Right lung (tissue), 5 donors: ENCODE results near the gene LYRM4. TPM values are rescaled to one million over a fixed set of nuclear protein-coding genes. Genes with fewer than 3 reads are reported as not detected.
A peak's percentile ranks its signal among the peaks of the same experiment; 100 is the strongest.

Source experiments
- DNase-seq, 2 donors: peaks; one replicate each; pipeline ENCODE4 v3.0.0-alpha.2; 2013
- polyA plus RNA-seq, 5 donors: library from polyadenylated mRNA; unstranded; fragments of 120-200 nt; gene quantifications; one replicate each; pipeline versions ENCODE4 v1.2.1 to v1.2.3, GENCODE V29; 2013; ENCODE audit warnings: inconsistent platforms in 1 of 5, low replicate concordance in 1 of 5; ENCODE audit not compliant: insufficient read length in 5 of 5, insufficient read depth in 1 of 5

Gene LYRM4
- polyA plus RNA-seq, 5 donors, result 39.6 to 50.6 (median 46.9) TPM

DNA sequence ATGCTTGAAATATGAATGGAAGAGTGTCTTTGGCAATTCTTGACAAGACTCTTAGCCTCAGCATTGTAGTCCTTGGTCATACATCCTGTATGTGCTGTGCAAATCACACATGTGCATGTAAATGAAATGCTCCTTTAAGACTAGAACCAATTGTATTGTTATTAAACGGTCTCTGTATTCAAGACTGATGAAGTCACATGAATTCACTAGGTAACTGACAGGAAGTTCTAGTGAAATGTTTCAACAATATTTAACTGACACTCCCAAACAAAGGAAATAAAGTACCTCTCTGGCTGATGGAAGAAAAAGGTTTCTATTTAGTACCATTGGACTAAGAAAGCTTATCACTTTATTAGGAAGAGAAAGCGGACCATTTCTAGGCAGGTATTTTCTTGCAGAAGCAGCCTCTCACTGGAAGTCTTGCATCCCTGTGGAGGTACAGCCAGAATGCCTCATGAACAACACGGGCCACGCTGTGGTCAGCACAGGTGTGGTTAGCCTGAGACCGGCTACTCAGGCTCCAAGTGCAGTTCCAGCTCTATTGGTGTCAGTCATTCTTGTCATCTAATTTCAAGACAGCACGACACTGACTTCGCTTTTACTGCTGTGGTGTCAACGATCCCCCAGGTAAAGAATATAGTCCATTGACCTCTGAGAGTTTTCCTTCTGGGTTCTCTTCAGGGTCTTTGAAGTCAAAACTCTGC is 158.3 kb downstream of the LYRM4 start:
- DNase-seq, result no peak

DNA sequence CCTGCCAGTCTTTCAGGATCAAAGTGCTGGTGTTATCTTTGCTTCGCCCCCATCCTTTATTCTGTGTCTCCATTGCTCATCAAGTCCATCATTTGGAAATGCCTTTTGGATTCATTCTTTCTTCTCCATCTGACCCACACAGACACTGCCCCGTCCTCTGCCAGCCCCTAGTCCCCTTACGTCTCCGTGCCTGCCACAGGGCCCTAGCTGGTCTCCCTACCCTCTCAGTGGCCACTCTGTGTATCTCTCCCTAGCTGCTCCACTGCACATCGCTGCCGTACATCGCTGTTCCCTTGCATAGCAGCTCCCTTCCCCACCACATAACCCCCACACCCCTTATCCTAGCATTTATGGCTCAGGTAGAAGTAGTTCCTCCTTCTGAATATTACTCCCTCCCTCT is 159.9 kb downstream of the LYRM4 start:
- no peak for DNase-seq

DNA sequence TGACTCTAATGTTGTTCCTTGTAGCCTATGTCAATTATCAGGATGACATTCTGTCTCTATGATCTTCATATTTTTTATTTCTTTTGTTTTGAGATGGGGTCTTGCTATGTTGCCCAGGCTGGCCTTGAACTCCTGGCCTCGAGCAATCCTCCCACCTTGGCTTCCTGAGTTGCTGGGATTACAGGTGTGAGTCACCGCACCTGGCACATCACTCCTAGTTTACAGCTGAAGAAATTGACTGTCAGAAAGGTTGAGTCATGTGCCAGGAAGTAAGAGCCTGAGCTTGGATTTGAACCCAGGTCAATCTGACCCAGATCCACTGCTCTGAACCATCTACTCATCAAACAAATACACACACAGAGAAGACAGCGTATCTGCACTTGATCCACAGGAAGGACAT is 161.2 kb downstream of the LYRM4 start:
- no peak for DNase-seq

DNA sequence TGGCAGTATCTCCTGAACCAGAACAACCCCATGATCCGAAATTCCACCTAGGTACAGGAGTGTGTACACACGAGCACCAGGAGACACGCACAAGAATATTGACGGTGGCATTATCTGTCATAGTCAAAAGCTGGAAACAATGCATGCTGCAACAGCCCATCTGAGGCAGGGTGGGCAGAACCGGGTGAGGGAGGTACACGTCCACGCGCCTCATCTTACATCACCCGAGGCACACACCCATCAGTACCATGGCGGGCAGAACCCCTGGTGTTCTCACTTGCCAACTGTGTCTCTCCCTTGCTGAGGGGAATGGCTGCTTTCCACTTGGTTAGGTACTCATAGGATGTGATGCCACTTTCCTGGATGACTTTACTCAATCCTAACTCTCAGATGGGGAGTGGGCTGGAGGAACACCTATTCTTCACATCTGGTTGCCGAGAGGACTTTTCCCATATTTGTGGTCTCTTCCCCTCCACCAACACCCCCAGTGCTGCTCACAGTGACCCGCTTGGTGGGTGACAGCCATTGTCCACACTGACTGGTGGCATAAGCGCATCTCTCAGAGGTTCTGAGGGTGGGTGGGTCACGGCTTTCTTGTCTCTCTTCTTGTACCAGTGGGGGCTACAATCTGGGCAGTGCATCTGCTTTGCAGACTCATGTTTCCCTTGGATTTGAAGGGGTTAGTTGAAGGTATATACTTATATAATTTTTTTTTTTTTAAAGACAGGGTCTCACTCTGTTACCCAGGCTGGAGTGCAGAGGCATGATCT is 162.1 kb downstream of the LYRM4 start:
- no peak for DNase-seq

DNA sequence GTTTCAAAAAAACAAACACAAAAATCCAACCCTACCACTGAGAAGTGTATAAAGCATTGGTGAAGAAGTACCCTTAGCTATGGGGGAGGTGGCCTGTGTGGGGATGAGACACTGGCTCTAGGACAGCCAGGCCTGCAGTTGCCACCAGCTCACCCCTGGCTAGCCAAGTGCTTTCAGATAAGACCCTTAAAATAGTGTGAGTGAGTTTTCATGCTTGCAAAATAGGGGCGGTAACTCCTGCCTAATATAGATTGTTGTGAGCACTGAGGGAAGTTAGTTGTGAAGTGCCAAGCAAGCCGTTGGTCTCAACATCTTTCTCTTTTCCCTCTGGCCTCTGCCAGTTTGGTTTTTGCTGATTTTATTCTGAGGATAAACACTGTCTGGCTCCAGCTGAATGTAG is 164.3 kb downstream of the LYRM4 start:
- no peak for DNase-seq

DNA sequence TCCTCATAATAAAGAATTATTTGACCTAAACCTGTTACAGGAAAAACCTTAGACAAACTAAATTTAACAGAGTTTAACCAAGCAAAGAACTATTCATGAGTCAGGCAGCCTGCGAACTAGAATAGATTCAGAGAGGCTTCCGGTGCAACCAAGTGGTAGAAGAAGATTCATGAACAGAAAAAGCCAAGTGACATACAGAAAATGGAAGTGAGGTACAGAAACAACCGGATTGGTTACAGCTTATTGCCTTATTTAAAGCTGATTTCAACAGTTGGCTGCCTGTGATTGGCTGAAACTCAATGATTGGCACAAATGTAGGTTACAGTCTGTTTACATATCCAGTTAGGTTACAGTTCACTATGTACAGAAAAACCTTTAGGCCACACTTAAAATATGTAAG is 165.5 kb downstream of the LYRM4 start:
- no peak for DNase-seq

DNA sequence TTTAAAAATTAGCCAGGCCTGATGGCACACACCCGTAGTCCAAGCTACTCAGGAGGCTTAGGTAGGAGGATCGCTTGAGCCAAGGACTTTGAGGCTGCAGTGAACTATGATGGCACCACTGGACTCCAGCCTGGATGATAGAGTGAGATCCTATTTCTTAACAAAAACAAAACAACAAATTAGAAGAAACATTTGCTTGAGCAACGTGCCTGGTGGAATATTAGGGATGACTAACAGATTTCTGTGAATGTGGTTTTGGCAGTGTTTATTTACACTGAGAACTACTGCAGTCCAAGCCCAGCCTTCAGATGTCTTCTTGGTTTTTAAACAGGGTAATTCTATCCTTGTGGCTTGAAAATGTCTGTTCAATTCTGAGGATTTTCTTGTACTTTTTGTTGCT is 166.4 kb downstream of the LYRM4 start:
- no peak for DNase-seq

DNA sequence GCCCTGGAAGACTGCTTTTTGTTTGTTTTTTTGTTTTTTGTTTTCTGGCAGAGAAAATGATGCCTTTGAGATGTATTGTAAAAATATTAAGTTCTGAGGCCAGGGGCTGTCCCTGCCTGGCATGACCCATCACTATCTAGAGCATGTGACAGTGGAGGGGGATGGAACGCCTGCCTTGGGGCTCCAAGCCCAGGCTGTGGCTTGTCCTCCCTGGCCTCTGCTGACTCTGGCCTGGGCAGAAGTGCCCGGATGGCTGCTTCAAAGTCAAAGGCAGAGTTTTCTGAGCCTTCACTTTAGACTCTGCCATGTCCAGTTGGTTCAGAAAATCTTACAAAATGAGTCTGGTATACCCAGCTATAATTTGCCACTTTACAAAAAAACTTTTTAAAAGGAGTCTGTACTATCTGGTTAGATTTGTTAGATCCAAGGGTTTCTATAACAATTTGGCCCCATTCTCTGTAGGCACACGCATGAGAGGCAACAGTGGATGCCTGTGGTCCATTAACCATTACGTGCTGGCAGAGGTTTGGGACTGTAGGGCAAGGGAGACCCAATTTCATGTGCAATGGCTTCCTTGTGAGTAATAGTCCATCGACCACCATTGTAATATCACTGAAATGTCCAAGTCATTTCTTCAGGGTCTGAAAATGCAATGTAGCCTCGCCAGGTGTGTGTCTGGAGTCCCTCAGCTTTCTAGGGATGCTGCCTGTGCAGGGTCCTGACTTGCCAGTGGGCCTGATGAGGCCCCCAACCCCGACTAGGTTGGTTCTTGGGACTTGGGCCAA is 167.3 kb downstream of the LYRM4 start:
- DNase-seq, result no peak

DNA sequence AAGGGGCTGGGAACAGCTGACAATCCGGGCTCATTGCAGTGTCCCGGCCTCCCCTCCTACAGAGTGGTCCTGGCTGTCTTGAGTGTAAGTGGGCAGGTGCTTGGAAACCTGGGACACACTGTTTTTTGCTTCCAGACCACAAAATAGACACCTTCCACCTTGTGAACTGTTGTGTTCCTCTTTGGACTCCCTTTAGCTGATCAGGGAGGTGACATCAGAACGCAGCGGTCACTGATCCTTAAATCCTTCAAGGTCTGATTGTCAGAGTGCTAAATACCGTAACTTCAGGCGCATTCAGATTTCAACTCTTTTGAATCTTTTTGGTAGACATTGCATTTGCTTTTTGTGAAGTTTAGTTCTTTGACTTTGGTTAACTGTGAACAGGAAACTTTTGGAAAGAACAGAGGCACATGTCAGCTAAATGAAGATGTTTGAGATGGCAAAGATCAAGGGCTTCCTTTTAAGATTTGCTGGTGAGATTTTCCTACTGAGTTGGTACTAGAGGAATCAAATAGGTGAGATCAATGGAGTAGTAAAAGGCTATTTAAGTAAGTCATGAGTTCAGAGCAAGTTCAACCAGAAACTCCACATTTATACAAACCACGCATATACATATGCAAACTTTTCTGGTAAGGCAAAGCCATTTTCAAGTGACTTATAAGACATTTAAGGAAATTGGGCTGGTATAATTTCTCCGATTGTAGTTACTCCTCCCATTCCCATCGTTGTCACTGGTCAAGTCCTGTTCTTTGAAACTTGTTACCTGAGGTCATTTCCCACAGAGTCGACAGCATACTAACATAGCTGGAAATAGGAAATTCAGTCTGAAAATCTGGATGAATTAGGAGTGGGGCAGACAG is 169.3 kb downstream of the LYRM4 start:
- no peak for DNase-seq

DNA sequence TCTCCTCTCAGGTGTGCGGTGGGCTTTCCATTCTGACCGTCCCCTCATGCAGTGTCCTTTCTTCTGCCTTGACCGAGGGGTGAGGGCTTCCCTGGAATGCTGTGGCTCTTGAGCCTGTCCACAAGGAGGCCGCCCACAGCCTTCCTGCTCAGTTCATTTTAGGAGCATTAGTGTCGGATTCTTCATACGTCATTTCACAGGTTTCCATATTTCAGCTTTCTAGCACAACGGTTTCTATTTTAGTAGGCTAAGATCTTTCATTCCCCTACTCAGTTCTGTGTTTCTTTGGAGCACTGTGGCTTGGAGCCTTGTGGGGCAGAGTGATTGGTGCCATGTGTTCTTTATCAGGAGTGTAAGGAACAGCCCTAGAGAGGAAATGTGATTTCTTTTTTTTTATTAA is 170.1 kb downstream of the LYRM4 start:
- DNase-seq, result no peak

DNA sequence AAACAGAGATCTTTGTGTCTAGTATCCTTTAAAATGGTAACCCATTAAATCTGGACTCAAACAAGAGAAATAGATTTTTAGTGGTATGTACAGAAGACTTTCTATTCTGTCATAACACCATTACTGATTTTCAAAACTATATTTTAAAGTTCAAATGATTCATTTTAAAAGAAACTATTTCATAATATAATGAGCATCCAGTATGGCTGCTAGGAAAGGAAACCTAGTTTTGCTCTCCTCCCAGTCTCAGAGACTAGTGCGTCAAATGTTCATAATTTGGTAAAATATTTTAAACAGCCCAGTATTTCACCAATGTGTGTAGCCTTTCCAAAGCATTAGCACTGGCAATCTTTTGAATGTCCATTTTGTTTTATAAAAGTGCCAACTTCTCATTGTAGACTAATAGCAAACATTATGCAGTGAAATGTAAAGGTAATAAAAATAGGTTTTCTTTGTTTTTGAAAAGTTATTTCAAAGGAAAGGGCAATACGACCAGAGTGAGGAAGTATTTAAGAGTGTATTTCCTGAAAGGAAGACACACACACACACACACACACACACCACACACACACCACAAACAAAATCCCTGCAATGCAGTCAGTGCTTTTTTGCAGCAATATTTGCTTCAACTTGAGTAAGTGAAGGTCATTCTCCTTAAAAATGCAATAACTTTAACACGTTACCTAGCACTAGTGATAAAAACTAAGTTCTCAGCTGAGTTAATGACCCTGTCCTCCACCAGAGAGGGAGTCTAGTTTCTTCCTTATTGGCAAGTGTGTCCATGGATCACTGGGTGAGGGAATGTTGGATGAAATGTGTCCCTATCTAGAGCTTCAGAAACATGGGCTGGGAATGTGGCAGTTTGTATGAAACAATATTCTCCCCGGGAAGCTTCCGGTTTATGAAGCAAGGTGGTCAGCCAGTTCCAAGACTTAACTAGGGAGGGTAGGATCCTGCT is 171.0 kb downstream of the LYRM4 start:
- DNase-seq, result no peak

DNA sequence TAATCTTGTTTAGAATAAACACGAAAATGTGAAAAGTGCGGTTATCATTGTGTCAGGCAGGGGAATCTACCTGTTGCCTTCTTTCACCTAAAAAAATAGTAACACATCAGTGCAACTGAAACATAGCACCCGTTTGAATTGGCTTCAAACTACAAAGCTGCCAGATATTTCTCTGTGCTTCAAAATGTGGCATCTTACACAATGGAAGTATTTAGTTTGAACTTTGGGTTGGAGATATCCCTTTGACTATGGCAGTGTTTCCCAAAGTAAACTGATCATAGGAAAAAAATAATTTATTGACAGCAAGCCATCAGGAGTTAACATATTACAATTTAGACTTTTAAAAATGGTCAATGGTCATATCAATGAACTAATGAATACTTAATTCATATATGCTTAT is 172.0 kb downstream of the LYRM4 start:
- DNase-seq, result no peak

DNA sequence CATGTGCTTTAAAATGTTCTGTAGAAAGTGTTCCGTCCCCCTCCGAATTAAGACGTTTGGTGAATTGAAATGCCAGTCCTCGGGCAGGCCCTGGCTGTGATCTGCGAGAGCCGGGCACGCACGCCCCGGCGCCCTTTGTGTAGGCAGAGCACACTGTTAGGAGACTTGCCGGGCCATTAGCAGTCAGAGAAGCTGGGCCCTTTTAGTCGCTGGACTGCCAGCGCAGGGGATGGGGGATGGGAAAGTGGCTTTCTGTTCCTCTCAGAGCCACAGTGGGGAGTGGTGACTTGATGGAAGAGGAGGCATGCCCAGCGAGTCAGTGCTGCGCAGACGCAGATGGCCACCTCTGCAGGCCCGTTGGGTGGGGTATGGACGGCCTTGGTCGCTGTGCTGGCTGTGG is 173.4 kb downstream of the LYRM4 start:
- no peak for DNase-seq

DNA sequence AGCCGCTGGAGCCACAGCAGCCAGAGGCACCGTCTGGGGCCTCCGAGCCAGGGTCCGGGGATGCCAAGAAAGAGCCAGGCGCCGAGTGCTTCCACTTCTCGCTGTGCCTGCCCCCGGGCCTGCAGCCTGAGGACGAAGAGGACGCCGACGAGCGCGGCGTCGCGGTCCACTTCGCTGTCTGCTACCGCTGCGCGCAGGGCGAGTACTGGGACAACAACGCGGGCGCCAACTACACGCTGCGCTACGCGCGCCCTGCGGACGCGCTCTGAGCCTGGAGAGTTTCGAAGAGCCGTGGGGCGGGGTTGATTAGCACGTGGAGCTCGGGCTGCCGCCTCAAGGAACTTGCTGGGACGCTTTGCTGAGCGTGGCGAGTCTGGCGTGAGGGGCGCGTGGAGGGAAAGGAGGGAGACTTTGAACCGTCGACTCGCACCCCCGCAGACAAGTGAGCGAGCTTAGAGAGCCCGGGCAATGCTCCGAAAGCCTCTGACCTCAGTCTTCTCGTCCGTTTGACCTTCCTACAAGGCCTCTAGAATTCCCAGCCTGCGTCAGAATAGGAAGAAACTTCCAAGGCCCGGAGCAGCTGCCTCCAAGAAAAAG is 174.4 kb downstream of the LYRM4 start:
- DNase-seq, result peak in 1 of 2 donors; percentile 20

DNA sequence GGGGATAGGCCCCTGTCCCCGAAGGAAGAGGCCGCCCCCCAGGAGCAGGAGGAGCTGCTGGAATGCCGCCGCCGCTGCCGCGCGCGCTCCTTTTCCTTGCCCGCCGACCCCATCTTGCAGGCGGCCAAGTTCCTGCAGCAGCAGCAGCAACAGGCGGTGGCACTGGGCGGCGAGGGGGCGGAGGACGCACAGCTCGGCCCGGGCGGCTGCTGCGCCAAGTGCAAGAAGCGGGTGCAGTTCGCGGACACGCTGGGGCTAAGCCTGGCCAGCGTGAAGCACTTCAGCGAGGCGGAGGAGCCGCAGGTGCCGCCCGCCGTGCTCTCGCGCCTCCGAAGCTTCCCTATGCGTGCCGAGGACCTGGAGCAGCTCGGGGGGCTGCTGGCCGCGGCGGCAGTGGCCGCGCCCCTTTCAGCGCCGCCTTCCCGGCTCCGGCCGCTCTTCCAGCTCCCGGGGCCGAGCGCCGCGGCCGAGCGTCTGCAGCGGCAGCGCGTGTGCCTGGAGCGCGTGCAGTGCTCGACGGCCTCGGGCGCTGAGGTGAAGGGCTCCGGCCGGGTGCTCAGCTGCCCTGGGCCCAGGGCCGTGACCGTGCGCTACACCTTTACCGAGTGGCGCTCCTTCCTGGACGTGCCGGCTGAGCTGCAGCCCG is 175.0 kb downstream of the LYRM4 start:
- DNase-seq, result peak; percentile 37 to 59

DNA sequence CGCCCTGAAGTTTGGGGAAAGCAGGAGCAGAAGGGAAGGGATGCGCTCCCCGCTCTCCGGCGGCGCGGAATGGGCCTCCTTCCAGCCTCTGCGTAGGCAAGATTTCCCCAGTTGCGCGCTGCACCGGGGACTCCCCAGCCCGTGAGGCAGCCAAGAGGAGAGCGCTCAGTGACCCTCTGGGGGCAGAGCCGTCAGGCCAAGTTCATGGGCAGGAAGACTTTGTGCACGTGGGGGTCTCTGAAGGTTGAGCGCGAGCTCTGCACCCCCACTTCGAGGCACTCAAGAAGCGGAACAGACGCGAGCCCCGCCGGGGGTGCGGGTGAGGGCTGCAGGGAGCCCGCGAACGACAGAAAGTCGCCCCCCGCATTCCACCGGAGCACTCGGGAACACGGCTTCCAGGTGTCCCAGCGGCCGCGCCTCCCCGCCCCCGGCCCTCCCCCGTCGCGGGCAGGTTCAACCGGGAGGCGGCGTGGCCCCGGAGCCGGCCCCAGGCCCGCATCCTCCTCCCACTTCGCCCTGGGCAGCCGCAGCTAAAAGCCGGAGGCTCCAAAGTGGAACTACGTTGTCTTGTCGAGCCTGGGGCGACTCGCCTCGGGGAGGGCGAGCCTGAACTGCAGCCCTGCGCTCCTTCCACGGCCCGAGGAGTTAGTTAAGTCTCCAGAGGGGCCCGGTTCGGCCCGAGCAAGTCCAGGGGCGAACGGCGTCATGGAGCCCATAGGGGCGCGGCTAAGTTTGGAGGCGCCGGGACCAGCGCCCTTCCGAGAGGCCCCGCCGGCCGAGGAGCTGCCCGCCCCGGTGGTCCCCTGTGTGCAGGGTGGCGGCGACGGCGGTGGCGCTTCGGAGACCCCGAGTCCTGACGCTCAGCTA is 175.7 kb downstream of the LYRM4 start, which contains the start of gene PPP1R3G:
Gene PPP1R3G (plus strand): TSS at position 561 of the 867 bp plus-strand sequence. CDS start 145 bp downstream, at position 706.
- peak; percentile 55 to 64 for DNase-seq

DNA sequence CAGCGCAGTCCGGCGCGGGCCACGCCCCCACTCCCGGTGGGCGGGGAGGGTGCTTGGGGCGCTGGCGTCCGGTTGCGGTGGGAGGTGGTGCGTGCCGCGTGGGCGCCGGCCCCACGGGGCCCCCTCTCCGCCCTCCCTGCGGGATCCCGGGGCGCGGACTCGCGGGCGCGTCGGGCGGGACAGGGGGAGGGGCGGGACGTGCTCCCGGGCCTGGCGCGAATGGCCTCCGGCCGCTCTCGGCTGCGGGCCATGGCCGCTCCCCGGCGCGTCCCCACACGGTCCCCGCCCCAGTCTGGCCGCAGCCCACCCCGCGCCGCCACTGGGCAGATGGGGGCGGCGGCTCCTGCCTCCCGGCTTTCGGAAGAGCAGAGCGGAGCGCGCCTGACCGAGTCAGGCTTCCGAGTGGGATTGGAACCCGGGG is 176.4 kb downstream of the LYRM4 start:
- DNase-seq, result no peak

DNA sequence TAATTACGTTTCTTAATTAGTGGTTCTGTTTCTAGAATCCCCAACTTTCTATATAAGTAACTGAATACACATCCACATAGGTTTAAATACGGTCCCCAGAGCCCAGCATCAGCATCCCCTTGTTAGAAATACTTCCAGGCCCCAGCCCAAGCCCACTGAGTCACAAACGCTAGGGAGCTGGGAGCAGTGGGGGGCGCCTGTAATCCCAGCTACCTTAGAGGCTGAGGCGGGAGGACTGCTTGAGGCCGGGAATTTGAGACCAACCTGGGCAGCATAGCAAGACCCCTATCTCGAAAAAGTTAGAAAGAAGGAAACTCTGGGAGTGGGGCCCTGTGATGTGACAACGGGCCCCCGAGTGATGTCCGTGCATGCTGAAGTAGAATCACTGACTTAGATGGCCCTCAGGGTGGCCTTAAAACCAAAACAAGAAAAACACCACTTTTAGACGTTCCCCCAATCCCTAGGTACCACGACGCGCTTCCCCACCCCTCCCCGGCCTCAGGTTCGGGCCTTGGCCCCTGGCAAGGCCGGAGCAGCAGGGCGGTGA is 176.9 kb downstream of the LYRM4 start:
- no peak for DNase-seq
